T-helper 1 cell (primary cell): Measurements from ENCODE around the gene RNF13.
A peak's percentile ranks its signal among the peaks of the same experiment; 100 is the strongest.
"Not testable (repeated sequence)": the region's sequence is repeated elsewhere in the genome, so short reads cannot be mapped to it uniquely, and the experiment has no call there.

Source experiments
- DNase-seq, 5 donors: peaks; one replicate each; pipeline ENCODE4 v3.0.0-alpha.2; 2012 to 2020

Gene RNF13

GRCh38 chr3:149844091-149844490, 31.1 kb downstream of the RNF13 start:
- no peak for DNase-seq

- DNase-seq, result no peak
Observed at GRCh38 chr3:149845570-149846244, 32.7 kb downstream of the RNF13 start.

- DNase-seq, result no peak
Observed at GRCh38 chr3:149848238-149848637, 35.2 kb downstream of the RNF13 start.

GRCh38 chr3:149848688-149849087, 35.7 kb downstream of the RNF13 start:
- no peak for DNase-seq

- no peak for DNase-seq
Observed at GRCh38 chr3:149850787-149851584, 38.0 kb downstream of the RNF13 start.

- no peak for DNase-seq
Observed at GRCh38 chr3:149858911-149859310, 45.9 kb downstream of the RNF13 start.

GRCh38 chr3:149860881-149861280, 47.9 kb downstream of the RNF13 start:
- no peak for DNase-seq

- DNase-seq, result no peak
Observed at GRCh38 chr3:149867563-149867962, 54.5 kb downstream of the RNF13 start.

GRCh38 chr3:149871855-149872254, 58.8 kb downstream of the RNF13 start:
- no peak for DNase-seq

GRCh38 chr3:149872589-149872988, 59.6 kb downstream of the RNF13 start:
- no peak for DNase-seq

GRCh38 chr3:149877668-149878067, 64.7 kb downstream of the RNF13 start:
- no peak for DNase-seq

GRCh38 chr3:149879872-149880271, 66.9 kb downstream of the RNF13 start:
- DNase-seq, result peak in 1 of 5 donors; percentile 5

GRCh38 chr3:149881879-149882278, 68.9 kb downstream of the RNF13 start:
- DNase-seq, result no peak

GRCh38 chr3:149883134-149883533, 70.1 kb downstream of the RNF13 start:
- DNase-seq, result no peak

- DNase-seq, result not testable (repeated sequence)
Observed at GRCh38 chr3:149883860-149884259, 70.8 kb downstream of the RNF13 start.

- not testable (repeated sequence) for DNase-seq
Observed at GRCh38 chr3:149884848-149885247, 71.8 kb downstream of the RNF13 start.

- DNase-seq, result no peak
Observed at GRCh38 chr3:149886957-149887356, 73.9 kb downstream of the RNF13 start.

GRCh38 chr3:149891621-149892020, 78.6 kb downstream of the RNF13 start:
- DNase-seq, result no peak

GRCh38 chr3:149892371-149892770, 79.4 kb downstream of the RNF13 start:
- no peak for DNase-seq

GRCh38 chr3:149894205-149894604, 81.2 kb downstream of the RNF13 start:
- no peak for DNase-seq

GRCh38 chr3:149895339-149895738, 82.3 kb downstream of the RNF13 start:
- DNase-seq, result no peak

- no peak for DNase-seq
Observed at GRCh38 chr3:149895769-149896168, 82.8 kb downstream of the RNF13 start.

- no peak for DNase-seq
Observed at GRCh38 chr3:149898771-149899170, 85.8 kb downstream of the RNF13 start.

GRCh38 chr3:149900322-149900721, 87.3 kb downstream of the RNF13 start:
- no peak for DNase-seq
